GM21528 (cell line): ENCODE measurements around the gene MEF2C.
"Not testable (repeated sequence)": the region's sequence is repeated elsewhere in the genome, so short reads cannot be mapped to it uniquely, and the experiment has no call there.

Source experiments
- ATAC-seq: cut with Tn5 transposase; IDR thresholded peaks from one replicate; pipeline ENCODE4 v1.9.1; 2021; ENCODE audit warnings: mild to moderate bottlenecking, moderate library complexity; ENCODE audit not compliant: unreplicated experiment, low FRiP score

The MEF2C gene

DNA sequence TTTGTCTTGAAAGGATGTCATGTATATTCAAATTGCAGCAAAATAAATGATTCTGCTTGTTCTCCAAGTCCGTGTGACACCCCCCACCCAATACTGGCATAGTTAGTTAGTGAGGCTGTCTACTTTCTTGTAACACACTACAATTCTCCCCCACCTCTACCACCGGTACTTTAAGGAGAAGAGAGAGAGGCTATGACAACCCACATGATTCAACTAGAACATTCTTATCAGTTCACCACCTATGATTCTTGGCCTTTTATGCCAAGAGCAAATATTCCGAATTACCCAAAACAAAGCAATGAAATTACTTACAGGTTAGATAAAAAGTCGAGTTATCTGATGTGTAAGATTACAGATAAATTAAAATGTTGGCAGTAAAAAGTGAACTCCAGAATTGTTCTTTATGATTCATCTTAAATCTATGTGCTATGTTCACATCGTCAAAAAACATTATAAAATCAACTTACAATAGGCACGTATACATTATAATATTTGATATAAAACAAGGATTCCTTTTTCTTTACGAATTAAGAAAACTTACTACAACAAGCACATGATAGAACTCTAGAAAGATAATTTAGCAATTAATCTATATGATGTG is 14.4 kb downstream of the MEF2C start:
- no peak for ATAC-seq

DNA sequence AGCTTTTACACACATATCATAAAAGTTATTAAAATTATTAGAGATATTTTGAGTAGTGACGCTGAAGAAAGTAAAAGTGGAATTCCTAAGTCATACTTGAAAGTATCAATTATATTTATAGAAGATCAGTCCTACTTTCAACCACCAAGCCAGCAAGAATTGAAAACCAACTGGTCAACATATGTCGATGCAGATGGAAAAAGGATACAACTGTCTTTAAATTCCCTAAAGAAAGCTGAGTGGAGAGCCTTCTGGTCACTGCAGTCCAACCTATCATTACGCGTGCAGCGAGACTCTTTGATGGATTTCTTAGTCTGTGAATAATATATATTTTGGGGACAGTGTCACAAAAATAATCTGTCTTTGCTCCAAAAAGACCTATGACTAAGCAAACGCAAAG is 15.3 kb downstream of the MEF2C start:
- ATAC-seq = no peak

DNA sequence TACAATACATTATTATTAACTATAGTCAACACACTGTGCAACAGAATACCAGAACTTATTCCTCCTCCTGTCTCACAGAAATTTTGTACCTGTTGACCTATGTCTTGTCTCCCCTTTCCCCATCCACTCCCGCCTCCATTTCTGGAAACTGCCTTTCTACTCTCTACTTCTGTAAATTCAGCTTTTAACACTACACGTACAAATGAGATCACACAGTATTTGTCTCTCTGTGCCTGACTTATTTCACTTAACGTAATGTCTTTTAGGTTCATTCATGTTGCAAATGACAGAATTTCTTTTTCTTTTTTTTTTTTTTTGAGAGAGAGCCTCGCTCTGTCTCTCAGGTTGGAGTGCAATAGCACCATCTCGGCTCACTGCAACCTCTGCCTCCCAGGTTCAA is 19.5 kb downstream of the MEF2C start:
- no peak for ATAC-seq

DNA sequence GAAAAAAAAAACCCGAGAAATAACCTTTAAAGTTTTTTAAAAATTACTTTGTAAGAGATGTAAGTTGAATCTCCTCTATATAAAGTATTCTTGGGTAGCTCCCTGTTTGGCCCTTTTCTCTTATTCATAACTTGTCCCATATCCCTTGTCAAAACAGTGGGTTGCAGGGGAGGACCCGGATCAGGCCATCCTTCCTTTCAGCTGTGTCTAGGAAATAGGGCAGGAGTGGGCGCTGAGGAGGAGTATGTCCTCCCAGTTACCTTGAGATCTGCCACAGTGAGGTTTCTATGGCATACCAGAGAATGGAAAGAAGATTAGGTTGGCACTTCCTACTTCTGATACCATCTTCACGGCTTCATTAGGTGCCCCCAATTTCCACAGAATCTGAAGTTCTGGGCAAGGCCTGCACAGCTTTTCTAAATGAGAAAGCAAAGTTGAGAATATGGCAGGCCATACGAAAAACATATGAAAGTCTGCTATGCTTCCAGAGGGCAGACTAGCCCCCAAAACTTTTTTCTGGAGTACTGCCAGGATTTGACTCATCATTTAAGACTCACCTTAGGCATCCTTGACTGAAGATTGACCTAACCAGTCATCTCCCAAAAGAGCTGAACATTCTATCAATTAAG is 20.3 kb downstream of the MEF2C start:
- no peak for ATAC-seq

DNA sequence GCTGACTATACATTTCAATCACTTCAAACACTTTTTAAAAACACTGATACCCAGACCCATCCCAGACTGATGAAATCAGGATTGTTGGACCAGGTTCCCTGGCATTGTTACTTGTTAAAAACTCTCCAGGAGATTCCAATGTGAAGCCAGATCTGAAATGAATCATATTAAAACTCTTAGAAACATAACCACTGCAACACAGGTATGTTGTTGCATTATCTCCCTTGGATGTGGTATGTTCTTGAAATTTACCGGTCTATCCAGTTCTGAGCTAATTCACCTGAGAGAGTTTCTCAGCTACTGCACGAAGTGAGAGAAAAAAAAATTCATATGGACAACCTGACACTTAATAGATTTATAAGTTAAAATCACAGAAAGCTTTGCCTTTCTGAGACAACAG is 21.8 kb downstream of the MEF2C start:
- ATAC-seq = no peak

DNA sequence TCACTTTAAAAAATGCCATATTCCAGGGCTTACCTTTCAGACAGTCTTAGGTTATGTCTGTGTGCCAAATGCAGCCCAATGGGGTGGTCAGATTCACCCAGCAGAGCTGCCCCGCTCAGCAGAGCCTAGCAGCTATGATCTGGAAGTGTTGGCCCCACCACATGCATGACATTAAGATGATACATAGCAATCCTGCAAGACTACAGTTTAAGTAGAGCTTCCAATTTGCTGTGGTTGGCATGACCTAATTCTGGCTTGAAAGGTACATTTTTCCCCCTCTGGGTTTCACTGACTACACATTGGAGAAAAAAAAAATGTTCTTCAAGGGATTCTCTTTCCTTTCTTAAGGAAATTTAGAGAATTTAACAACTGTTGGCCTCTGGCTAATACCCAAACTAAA is 22.5 kb downstream of the MEF2C start:
- no peak for ATAC-seq

DNA sequence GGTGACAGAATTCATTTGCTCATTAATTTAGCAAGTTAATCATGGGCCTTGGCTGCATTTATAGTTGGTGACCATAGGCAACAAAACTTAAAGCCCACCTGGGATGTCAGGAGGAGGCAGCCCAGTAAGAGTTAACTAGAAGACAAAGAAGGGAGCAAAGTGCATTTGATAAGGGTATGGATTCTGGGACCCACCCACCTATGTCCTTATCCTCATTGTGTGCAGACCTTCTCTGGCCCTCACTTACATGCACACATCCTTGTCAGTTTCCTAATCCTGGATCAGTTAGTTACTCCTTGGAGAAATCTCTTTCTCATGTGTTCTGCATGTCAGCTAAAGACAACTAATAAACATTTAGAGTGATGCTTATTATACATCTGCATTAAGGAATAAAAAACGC is 24.6 kb downstream of the MEF2C start:
- no peak for ATAC-seq

DNA sequence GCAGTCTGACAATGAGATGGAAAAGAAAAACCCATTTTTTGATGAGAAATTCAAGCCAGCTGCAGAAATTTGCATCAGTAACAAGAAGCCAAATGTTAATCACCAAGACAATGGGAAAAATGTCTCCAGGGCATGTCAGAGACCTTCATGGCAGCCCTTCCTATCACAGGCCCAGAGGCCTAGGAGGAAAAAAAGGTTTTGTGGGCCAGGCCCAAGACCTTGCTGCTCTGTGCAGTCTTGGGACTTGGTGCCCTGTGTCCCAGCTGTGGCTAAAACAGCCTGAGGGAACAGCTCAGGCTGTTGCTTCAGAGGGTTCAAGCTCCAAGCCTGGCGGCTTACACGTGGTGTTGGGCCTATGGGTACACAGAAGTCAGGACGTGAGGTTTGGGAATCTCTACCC is 26.6 kb downstream of the MEF2C start:
- ATAC-seq = not testable (repeated sequence)

DNA sequence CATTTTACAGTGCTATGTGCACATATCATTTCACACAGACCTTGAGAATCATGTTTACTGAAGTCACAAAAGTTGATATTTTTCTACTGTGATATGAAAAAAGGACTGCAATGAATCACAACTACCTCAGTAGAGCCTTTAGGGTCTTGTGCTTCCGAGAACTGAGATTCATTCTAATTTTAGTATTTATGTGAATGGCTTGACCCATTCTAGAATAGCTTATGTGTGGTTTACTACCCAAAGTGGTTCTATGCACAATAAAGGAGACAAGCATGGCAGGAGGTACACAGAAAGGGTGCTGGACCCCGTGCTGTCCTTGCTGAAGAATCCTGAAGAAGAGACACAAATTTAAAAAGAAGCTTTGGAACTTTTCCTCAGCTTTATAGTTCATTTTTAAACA is 28.2 kb downstream of the MEF2C start:
- no peak for ATAC-seq

DNA sequence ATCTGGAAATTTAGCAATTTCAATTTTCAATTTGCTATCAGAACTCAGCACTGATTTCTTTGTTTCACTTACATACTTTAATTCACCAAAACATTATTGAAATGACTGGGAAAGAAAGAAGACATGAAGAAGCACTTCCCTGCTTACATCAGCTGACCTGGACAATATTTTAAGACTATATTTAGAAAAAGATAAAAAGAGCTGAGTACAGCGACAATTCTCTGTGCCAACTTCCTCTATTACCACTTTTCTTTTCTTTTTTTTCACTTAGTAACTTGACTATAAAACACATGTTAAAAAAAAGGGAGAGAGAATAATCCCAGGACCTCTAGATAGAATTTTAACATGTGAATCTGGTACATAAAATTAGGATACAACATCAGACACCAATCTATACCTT is 35.6 kb downstream of the MEF2C start:
- no peak for ATAC-seq

DNA sequence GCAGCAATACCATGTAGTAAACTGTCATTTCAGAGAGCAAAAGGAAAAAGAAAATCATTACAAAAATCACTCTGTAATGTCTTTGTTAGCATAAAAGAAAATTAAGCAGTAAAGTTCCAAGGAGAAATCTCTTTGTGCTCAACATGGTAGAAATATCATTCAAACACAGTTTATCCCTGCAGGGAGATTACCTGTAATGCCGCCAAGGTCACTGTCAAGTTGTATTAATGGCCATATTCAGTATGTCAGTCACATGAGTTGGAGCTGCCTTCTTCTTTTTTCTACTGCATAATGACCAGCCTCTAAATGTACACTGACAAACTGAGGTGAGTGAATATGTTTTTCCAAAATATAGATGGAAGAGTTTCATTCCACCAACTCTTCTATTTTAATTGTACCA is 36.5 kb downstream of the MEF2C start:
- ATAC-seq = no peak

DNA sequence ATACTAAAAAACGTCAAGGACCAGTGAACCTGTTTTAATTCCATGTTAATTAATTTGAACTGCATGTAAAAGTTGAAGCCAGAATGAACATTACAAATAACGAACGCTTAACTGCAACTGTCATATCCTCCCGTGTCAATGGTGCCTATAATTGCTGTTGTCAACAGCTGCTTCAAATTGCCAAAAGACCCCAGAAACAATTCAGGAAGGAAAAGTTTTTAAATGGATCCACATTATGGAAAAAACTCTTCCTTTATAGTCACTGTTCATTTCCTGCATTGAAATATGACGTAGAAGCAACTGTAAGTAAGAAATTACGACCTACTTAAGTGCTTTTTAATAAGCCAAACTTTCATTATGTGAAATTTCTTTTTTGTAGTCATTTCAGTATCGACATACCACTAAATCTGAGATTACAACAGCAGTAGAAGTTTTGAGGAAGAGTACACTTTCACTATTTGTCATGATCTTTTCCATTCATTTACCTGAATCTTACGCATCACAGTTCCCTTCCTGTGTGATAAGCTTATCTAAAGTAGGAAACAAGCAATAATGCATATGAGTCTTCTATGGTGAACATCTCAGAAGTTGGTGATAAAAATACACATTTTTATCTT is 37.8 kb downstream of the MEF2C start:
- peak; percentile 77 for ATAC-seq

DNA sequence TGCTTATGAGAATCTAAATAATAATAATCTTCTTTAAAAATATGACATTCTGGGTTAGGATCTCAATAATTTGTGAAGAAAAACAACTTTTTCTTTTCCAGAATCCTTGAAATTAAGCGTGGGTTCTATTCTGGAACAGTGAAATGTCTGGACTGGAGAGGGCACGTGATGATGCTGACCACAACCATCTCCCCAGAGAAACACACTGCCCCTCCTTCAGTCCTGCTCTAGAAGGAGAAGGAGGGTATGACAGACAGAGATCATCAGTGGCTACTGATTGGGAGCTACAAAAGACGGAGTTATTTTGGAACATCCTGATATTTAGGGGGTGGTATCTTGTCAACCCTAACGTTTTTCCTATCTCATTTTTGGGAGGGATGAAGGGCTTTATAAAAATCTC is 40.2 kb downstream of the MEF2C start:
- ATAC-seq = no peak

DNA sequence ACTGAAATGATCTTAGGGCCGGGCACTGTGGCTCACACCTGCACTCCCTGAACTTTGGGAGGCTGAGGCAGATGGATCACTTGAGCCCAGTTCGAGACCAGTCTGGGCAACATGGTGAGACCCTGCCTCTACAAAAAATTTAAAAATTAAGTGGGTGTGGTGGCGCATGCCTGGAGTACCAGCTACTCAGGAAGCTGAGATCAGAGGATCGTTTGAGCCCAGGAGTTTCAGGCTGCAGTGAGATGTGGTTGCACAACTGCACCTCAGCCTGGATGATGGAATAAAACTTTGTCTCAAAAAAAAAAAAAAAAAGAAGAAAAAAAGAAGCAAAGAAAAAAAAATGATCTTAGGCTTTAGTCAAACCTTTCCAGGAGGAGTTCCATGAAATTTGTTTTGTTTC is 41.8 kb downstream of the MEF2C start:
- no peak for ATAC-seq

DNA sequence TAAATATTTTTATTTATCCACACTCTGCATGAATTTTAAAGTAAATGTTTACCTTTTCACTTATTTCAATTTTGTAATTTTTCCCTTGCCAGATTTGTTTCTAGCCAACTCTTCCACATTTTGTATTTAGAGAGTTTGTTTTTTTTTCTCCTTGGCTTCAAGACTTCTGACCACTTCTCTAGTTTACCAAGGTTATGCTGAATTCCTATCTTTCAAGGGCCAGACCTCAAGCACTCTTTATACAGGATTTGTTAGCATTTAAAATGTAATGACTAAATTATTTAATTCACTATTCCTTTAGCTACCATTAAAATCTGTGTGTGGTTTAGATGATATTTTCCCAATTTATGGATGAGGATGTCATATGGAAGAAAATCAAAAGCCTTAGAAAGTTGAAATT is 42.5 kb downstream of the MEF2C start:
- ATAC-seq = no peak

DNA sequence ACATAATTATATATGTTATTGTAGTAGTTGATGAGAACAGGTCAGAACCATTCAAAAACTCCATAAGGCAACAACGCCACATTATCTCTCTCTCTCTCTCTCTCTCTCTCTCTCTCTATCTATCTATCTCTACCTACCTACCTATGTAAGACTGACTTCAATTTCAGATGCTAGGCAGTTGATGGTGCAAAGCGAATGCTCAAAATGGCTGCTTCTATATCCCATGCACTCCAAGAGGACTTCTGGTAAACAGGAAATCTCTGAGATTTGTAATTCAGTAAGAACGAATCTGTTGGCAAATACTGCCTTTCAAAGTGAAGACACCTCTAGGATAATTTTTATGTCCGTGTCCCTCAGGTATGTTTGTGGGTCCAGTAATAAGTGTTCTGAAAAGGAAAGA is 43.7 kb downstream of the MEF2C start:
- no peak for ATAC-seq

DNA sequence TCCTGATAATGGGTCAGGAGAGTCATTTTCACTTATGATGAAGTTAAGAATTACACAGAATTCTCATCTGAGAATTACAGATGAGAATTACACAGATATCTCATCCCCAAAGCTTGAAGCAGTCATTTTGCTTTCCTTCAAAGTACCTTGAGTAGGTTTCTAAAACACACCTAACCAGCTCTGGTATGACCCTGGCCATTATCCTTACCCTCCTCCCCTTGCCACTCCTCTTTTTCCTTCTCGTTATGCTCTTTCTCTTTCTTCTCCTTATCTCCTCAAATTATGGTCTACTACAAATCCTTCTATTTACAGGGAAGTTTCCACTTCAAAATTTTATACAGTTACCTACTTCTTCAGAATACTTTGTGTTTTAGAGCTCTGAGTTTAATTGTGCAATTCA is 44.5 kb downstream of the MEF2C start:
- no peak for ATAC-seq

DNA sequence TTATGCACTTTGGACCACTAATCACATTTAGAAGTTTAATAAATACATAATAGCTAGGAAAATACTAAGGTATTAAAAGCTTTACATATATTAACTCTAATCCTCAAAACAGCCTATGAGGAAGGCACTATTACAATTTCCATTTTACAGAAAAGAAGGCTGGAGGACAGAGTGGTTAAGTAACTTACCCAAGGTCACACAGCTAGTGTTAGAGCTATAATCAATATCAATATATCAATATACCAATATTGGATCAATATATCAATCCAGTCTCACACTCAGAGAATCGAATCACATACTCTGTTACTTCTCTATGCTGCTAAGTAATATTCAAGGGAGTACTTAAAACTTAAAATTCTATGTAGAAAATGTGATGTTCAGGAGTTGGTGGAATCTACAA is 45.2 kb downstream of the MEF2C start:
- no peak for ATAC-seq

DNA sequence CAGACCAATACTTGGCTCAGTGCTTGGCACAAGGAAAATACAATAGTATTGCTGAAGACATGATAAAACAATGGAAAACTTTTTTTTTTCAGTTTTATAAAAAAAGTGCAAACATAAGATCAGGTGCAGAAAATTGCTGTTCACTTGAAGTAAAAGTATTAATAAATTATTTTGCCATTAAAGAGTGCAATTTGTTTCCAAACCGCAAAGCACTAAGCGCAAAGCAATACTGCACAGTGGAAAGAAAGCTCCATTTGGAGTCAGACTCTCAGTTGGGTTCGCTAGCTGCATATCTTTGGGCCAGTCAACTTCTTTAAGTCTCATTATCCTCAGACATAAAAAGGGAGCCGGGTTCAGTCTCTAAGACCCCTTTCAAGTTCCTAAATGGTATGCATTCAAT is 45.8 kb downstream of the MEF2C start:
- no peak for ATAC-seq

DNA sequence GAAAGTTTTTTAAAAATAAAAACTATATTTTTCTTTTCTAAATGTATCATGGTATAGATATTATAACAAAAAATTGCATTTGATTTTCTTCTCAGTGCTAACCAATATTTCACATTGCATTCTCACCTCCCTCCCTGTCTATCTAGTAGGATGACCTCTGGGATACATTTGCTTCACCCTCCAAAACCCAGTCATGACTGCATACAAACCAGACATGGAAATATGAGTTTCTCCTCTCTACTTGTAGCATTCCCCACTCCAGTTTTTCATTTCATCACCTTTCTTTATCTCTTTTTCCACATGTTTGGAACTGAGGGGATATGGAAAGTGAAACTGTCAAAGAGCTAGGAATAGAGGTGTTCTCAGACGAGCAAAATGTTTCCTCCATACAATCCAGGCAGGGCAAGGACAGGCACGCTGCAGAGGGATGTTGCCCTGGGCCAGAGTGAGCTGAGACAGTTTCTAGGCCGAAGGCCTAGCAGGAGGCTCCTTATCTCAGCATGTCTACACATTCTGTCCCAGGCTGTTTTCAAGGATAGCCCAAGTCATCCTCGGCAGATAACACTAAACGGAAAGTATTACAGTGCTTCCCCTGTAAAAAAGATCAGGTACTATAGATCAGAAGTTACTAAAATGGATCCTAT is 46.7 kb downstream of the MEF2C start:
- no peak for ATAC-seq

DNA sequence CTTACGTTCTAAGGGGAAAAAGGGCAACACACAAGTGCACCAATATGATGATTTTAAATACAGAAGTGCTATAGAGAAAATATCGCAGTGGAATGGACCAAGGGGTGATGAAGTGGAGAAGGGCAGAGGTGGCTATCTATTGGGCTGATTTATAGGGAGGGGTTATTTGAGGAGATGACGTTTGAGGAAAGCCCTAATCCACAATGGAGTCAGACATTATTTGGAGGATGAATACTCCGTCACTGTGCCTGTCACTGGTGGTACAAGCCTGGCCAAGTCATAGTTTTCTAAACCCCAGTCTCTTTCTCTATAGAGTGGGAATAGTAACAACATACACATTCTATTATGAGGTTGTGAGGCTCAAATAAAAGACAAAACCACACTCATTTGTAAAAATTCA is 48.5 kb downstream of the MEF2C start:
- ATAC-seq = no peak

DNA sequence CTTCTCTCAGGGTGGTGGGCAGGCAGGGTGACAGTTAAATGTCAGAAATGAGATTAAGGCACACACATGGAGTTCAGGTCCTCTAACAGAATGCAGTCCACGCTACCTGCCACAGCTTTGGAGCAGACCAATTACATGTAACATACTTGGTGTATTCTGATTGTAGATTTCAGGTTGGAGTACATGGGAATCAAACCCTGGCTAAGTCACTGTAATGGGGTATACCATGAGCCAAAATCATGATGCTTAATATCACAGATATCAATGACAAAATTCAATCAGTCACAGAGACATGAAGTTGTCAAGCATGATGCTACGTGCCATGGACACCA is 48.9 kb downstream of the MEF2C start:
- no peak for ATAC-seq
